ENCODE measurements around the gene PTTG1IP. TPM values are rescaled to one million over a fixed set of nuclear protein-coding genes. Genes with fewer than 3 reads are reported as not detected.

Gene PTTG1IP
- total RNA-seq, 1 donor from 2014 or later, result 205 TPM

DNA sequence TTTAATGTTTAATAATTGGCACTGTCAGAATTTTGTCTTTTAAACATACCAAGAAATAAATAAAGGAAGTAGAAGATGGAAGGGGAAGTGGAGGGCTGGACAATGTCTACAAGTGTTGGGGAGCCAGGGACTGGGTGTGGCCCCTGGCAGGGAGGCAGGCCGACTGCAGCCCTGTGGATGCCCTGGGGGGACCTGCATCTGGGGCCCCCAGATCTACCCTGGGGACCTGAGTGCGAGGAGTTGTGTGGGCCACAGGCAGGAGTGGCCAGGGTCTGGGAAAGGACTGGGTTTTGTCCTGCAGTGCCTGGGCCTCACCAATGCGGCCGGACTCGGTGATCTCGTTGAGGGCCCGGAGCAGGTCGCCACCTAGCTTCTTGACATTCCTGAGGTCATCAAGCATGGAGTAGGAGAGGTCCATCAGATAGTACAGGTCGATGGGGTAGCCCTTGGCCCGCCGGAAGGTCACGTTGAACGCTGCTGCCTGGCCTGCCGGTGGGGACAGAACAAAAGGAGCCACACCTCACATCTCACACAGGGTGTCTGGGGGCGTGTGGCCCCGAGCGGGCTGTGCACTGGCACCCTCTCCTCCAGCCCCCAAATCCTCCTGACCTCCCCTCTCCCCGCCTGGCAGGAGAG, 29.7 kb upstream of the PTTG1IP start:
- DNase-seq (ENCODE audit: low spot score in 2 of 2, unreplicated experiment in 2 of 2), result no peak
- Mint-ChIP-seq H3K4me1 (peaks cover 9% of the 10 kb centered on the region), H3K27me3 (ENCODE audit: low read depth) (peaks cover 4% of the 10 kb centered on the region), H3K4me3 (no peak overlapping the region), H3K27ac (no peak overlapping the region), H3K36me3 (no peaks in the 10 kb centered on the region), H3K9me3 (no peaks in the 10 kb centered on the region)
- no peak for TF ChIP-seq CTCF (IDR thresholded peaks at IDR 0.05; ENCODE audit: unreplicated experiment)

- H3K4me1 Mint-ChIP-seq, result peaks cover 3% of the 10 kb centered on the region
- no peak for TF ChIP-seq CTCF (IDR thresholded peaks at IDR 0.05; ENCODE audit: unreplicated experiment)
- peaks cover 4% of the 10 kb centered on the region for H3K27me3 Mint-ChIP-seq (ENCODE audit: low read depth)
- H3K4me3 Mint-ChIP-seq, result no peak overlapping the region
- H3K27ac Mint-ChIP-seq, result no peak overlapping the region
- no peaks in the 10 kb centered on the region for H3K36me3 Mint-ChIP-seq
- H3K9me3 Mint-ChIP-seq, result no peaks in the 10 kb centered on the region
- DNase-seq (ENCODE audit: low spot score in 2 of 2, unreplicated experiment in 2 of 2), result no peak
These were observed 29.0 kb upstream of the PTTG1IP start for GRCh38 chr21:44902268-44903049.

GRCh38 chr21:44901391-44902074, 28.0 kb upstream of the PTTG1IP start:
- Mint-ChIP-seq H3K9me3 (no peaks in the 10 kb centered on the region), H3K4me3 (no peak overlapping the region), H3K4me1 (peaks cover 3% of the 10 kb centered on the region), H3K36me3 (no peaks in the 10 kb centered on the region), H3K27ac (no peak overlapping the region), H3K27me3 (ENCODE audit: low read depth) (peaks cover 4% of the 10 kb centered on the region)
- no peak for TF ChIP-seq CTCF (IDR thresholded peaks at IDR 0.05; ENCODE audit: unreplicated experiment)
- no peak for DNase-seq (ENCODE audit: low spot score in 2 of 2, unreplicated experiment in 2 of 2)

DNA sequence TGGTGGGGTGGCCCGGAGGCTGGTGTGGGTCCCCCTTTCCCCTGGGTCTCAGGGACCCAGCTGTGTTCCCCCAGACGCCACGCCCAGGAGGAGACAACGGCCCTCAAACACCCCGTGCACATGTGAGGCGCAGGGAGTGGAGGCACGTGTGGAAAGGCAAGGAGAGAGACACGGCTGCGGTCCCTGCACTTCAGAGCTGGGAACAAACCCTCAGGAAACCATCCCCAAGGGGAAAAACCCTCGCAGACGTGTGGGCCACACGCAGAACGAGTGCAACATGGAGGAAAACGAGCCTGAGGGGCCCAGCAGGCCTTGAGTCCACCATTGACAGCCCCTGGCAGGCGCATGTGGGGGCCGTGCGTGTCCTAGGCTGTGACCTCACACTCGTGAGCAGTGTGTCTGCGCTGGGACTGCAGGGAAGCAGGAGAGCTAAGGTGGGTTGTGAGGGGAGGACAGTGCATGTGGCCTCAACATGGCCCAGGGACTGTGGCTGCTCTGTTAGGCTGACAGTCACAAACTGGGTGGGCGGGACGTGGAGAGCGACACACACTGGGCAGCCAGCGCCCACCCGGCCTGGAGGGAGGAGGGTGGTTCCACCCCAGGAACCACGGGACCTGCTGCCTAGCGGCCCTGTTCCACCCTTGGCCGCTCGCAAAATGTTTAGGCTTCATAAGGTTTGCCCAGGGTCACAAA, 27.2 kb upstream of the PTTG1IP start:
- no peak overlapping the region for H3K4me3 Mint-ChIP-seq
- no peaks in the 10 kb centered on the region for H3K36me3 Mint-ChIP-seq
- H3K4me1 Mint-ChIP-seq, result peaks cover 3% of the 10 kb centered on the region
- peaks cover 4% of the 10 kb centered on the region for H3K27me3 Mint-ChIP-seq (ENCODE audit: low read depth)
- H3K27ac Mint-ChIP-seq, result no peak overlapping the region
- TF ChIP-seq CTCF (IDR thresholded peaks at IDR 0.05; ENCODE audit: unreplicated experiment), result no peak
- H3K9me3 Mint-ChIP-seq, result no peaks in the 10 kb centered on the region
- peak in 1 of 2 experiments; percentile 8 for DNase-seq (ENCODE audit: low spot score in 2 of 2, unreplicated experiment in 2 of 2)

- no peak for TF ChIP-seq CTCF (IDR thresholded peaks at IDR 0.05; ENCODE audit: unreplicated experiment)
- Mint-ChIP-seq H3K36me3 (no peaks in the 10 kb centered on the region), H3K9me3 (no peaks in the 10 kb centered on the region), H3K4me1 (peaks cover 3% of the 10 kb centered on the region), H3K27ac (no peak overlapping the region), H3K4me3 (no peak overlapping the region), H3K27me3 (ENCODE audit: low read depth) (peaks cover 4% of the 10 kb centered on the region)
- peak in 1 of 2 experiments; percentile 15 for DNase-seq (ENCODE audit: low spot score in 2 of 2, unreplicated experiment in 2 of 2)
These were observed 26.5 kb upstream of the PTTG1IP start for GRCh38 chr21:44899768-44900558.

Measured in mesothelial cell of epicardium (in vitro differentiated cells).